K562 (cell line): ENCODE results near the gene ZFYVE28.

Source experiments
- HNRNPL ChIP-seq: fragments of 200-400 bp; formaldehyde crosslinking; IDR thresholded peaks from 2 replicates; pipeline ENCODE4 v1.6.1; 2017; ENCODE audit warnings: low read depth, mild to moderate bottlenecking, low read length
- HNRNPLL ChIP-seq: fragments of 200-400 bp; formaldehyde crosslinking; IDR thresholded peaks from 2 replicates; pipeline ENCODE4 v1.6.1; 2017; ENCODE audit warnings: low read length, low read depth, mild to moderate bottlenecking; ENCODE audit not compliant: poor library complexity, severe bottlenecking
- MEF2D ChIP-seq: conservative IDR thresholded peaks from 2 replicates; pipeline ENCODE4 v1.6.1; 2016; ENCODE audit warnings: low read depth, missing genetic modification characterization, missing compliant biosample characterization
- RBM39 ChIP-seq: fragments of 200-400 bp; formaldehyde crosslinking; optimal IDR thresholded peaks from 2 replicates; pipeline ENCODE3; 2018; ENCODE audit warnings: low read depth, low read length
- REST ChIP-seq, 2 experiments: fragments of 450-650 bp; formaldehyde crosslinking in 1 of 2; IDR thresholded peaks; 2 replicates each; pipeline versions ENCODE4 v1.4.0 to v1.6.1; 2014 to 2020; ENCODE audit warnings: mild to moderate bottlenecking in 2 of 2, borderline replicate concordance in 1 of 2, low read depth in 1 of 2
- ZNF274 ChIP-seq: IDR thresholded peaks from 2 replicates; pipeline ENCODE4 v1.6.1; 2011; ENCODE audit warnings: low read depth, mild to moderate bottlenecking, low read length, moderate library complexity, borderline replicate concordance

DNA sequence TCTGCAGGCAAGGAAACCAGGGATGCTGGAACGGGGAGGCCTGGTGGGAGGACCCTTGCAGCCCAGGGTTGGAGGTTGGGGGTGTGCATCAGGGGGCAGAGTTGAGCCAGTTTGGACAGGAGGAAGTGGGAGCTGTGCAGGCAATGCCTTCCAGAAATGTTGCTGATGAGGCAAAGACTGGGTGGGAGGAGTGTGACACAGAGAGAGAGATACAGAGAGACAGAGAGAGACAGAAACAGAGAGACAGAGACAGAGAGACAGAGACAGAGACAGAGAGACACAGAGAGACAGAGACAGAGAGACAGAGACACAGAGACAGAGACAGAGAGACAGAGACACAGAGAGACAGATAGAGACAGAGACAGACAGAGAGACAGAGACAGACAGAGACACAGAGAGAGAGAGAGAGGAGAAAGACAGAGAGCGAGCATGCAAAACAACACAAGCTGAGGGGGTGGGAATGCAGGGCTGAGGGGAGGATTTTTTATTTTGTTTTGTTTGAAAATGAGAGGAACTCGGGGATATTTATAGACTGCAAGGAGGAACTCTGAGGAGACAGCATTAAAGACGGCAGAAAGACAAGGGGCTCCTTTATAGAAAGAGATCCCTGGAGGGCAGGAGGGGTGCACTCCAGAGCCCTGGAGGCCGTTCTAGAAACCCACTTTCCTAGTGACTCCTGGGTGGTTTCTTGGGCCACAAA lies 174.6 kb downstream of the ZFYVE28 start:
- peak; percentile 64 for TF ChIP-seq REST (IDR thresholded peaks at IDR 0.05; ENCODE audit: borderline replicate concordance)
- TF ChIP-seq REST (CRISPR knock-in tag; IDR thresholded peaks at IDR 0.05; ENCODE audit: low read depth) = no peak
- no peak for TF ChIP-seq HNRNPL
- no peak for TF ChIP-seq MEF2D (tag)
- no peak for TF ChIP-seq ZNF274
- TF ChIP-seq RBM39 = no peak
- TF ChIP-seq HNRNPLL = no peak
